ENCODE measurements around the gene DUS4L.
A peak's percentile ranks its signal among the peaks of the same experiment; 100 is the strongest.

The DUS4L gene

DNA sequence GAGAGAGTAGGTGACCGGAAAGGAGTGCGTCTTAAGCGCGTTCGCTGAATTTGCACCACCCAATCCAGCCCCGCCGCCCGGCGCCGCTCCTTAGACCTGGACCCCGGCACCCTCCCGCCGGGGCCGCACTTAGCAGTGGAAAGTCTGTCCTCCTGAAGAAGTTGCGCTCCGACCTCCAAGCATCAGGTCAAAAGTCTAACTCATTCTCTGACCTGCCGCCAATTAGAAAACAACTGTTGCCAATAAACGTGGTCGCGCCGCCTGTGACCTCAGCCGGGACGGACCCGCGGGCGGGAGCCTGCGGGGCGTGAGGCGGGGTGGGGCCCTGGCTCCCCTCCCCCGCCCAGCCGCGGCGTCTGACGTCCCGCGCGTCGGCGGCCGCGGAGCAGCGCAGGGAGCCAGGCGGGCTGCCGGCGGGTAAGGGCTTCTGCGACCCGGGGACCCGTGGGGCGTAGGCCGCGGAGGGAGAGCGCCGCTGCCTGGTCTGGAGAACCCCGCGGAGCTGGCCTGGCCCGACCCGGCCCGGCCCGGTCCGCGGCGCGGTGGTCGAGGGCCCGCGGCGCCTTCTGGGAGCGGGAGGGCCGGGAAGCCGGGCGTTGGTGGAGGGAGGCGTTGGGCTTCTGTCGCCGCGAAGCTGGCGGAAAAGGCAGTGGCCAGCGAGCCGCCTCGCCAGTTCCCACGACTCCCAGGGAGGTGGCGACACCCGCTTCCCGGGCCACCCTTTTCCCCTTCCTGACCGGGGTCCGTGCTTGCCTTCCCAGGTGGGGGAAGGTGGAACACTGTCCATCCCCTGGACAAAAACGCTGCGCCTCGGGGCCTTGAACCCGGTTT lies 16.3 kb downstream of the DUS4L start, which contains the start of gene BCAP29:
TSS of gene BCAP29 (plus strand) at position 362 of the 831 bp plus-strand sequence. CDS start 527 bp downstream, outside the sequence.
- TF ChIP-seq, protein P1, sequence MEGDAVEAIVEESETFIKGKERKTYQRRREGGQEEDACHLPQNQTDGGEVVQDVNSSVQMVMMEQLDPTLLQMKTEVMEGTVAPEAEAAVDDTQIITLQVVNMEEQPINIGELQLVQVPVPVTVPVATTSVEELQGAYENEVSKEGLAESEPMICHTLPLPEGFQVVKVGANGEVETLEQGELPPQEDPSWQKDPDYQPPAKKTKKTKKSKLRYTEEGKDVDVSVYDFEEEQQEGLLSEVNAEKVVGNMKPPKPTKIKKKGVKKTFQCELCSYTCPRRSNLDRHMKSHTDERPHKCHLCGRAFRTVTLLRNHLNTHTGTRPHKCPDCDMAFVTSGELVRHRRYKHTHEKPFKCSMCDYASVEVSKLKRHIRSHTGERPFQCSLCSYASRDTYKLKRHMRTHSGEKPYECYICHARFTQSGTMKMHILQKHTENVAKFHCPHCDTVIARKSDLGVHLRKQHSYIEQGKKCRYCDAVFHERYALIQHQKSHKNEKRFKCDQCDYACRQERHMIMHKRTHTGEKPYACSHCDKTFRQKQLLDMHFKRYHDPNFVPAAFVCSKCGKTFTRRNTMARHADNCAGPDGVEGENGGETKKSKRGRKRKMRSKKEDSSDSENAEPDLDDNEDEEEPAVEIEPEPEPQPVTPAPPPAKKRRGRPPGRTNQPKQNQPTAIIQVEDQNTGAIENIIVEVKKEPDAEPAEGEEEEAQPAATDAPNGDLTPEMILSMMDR (IDR thresholded peaks at IDR 0.05; ENCODE audit: extremely low read depth, insufficient read depth, missing control alignments), result peak; percentile 22
- DNase-seq (ENCODE audit: low spot score), result peak; percentile 87
- in situ Hi-C loops (cut with MboI; ENCODE audit: low pct_unique_long_range_greater_than_20kb, low sequenced_read_pairs, unreplicated experiment), result no loop called here

DNA sequence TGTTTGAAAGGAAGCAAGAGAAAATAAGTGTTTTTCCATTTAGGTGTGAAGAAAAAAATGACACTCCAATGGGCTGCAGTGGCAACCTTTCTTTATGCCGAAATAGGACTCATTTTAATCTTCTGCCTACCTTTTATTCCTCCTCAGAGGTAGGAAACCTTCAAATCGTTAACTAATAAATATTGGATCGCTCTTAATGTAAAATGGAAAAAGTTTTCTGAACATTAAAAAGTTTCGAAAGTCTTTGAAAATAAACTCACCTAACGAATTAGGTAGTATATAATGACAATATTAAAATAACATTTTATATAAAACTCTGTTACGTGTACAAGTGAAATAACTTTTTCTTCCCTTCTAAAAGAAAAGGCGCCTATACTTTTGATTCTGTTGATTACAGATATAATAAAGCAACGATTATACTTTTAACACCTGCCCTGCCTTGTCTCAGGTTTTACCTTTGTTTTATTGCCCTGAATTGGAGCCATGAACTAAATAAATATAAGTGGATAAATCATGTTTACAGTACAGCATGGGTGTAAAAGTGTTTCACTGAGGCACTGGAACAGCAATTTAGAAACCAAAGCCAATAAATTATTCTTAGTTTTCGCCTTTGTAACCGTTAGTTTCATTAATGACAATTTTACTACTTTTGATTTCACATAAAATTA lies 17.1 kb downstream of the DUS4L start:
- DNase-seq (ENCODE audit: low spot score), result no peak
- TF ChIP-seq, protein P1 (IDR thresholded peaks at IDR 0.05; ENCODE audit: extremely low read depth, insufficient read depth, missing control alignments), result no peak
- in situ Hi-C loops (cut with MboI; ENCODE audit: low pct_unique_long_range_greater_than_20kb, low sequenced_read_pairs, unreplicated experiment), result no loop called here

DNA sequence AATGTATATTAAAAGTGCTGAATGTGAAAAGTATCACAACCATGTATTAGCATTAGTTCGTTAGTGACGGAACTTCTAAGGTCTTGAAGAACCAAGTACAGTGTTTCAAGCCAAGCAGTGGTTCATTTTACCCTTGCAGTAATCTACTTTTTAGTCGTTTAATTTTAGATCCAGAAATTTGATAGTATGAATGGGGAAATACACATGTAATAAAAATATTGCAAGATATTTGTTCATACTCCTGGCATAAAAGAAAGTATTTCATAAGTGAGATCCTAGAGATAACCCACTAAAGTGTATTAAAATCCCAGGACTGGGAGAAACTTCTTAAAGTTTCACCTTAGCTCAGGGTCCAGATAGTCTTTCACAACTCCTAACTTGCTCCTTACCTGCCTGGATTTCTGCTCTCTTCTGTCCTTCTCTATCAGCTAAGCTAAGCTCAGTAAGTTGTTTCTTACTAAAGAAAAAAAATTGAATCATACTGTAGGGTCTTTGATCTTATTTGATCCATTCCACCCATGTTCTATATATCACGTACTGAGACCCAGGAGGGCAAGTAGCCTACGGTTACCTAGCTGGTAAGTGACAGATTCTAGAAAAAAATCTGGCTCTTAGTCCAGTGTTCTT lies 17.7 kb downstream of the DUS4L start:
- in situ Hi-C loops (cut with MboI; ENCODE audit: low pct_unique_long_range_greater_than_20kb, low sequenced_read_pairs, unreplicated experiment), result no loop called here
- no peak for DNase-seq (ENCODE audit: low spot score)
- TF ChIP-seq, protein P1 (IDR thresholded peaks at IDR 0.05; ENCODE audit: extremely low read depth, insufficient read depth, missing control alignments), result no peak

DNA sequence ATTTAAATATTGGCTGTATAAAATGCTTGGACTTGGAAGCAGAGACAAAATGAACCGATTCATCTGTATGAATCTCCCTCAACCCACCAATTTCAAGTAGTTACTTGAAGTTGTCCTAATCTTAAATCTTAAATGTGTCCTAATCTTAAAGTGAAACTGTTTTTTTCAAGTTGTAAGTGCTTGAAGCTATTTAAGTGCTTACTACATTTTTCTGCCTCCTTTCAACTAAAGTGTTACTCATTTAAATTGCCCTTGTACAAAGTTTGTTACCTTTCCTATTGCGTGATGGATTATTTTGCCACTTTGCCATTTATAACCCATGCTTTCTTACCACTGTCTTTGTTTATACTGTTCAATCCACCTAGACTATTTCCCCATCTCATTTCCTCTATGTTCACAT lies 19.1 kb downstream of the DUS4L start:
- in situ Hi-C loops (cut with MboI; ENCODE audit: low pct_unique_long_range_greater_than_20kb, low sequenced_read_pairs, unreplicated experiment), result no loop called here

DNA sequence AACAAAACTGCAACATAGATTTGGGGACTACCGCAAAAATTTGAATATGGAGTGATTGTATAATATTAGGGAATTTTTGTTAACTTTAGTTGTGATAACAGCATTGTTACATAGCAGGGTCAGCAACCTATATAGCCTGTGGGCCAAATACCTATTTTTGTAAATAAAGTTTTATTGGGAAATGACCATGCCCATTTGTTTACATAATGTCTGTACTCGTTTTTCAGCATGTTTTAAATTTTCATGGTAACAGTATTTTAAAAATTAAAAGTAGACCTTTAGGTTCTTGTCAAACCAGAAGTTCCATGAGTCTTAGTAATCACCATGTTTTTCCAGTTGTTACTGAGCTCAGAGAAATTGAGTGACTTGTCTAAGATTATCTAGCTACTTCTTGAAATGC lies 20.9 kb downstream of the DUS4L start:
- DNase-seq (ENCODE audit: low spot score), result no peak
- TF ChIP-seq, protein P1 (IDR thresholded peaks at IDR 0.05; ENCODE audit: extremely low read depth, insufficient read depth, missing control alignments), result no peak
- in situ Hi-C loops (cut with MboI; ENCODE audit: low pct_unique_long_range_greater_than_20kb, low sequenced_read_pairs, unreplicated experiment), result no loop called here

More for the DNA sequence above, 19.1 kb downstream of the DUS4L start:
- TF ChIP-seq, protein P1 (IDR thresholded peaks at IDR 0.05; ENCODE audit: extremely low read depth, insufficient read depth, missing control alignments), result no peak
- DNase-seq (ENCODE audit: low spot score), result no peak

DNA sequence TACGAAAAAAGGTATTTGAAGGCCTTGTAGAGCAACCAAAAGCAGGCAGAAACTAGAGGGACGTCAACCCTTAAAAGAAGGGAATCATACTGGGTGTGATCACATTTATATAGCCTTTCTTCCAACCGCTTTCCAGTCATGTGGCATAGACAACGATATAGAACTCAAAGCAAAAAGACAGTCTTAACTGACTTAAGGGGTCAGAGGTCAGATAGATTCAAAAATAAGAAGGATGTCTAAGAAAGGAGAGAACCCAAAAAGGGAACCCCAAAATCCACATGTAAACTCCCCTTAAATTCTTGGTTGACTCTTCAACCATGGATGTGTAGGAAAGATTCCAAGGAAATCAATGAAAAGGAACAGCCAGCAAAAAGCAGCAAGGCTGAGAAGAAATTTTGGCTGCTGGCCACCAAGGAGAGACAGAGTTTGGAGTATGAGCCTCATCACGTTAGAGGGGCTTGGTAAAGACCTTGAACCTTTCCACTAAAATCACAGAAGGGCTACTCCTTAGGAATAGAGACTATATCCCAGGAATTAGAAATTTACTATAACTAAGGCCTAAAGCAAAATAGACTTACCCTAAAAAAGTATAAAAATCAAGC lies 24.9 kb downstream of the DUS4L start:
- DNase-seq (ENCODE audit: low spot score), result no peak
- TF ChIP-seq, protein P1 (IDR thresholded peaks at IDR 0.05; ENCODE audit: extremely low read depth, insufficient read depth, missing control alignments), result no peak
- in situ Hi-C loops (cut with MboI; ENCODE audit: low pct_unique_long_range_greater_than_20kb, low sequenced_read_pairs, unreplicated experiment), result no loop called here

All from GM13977 (cell line).